ENCODE data around the gene BTBD19. TPM values are rescaled to one million over a fixed set of nuclear protein-coding genes. Genes with fewer than 3 reads are reported as not detected.
"Not testable (repeated sequence)": the region's sequence is repeated elsewhere in the genome, so short reads cannot be mapped to it uniquely, and the experiment has no call there.

The BTBD19 gene
- total RNA-seq, 2 experiments from 2014 or later, result 3.7 to 4.5 TPM

DNA sequence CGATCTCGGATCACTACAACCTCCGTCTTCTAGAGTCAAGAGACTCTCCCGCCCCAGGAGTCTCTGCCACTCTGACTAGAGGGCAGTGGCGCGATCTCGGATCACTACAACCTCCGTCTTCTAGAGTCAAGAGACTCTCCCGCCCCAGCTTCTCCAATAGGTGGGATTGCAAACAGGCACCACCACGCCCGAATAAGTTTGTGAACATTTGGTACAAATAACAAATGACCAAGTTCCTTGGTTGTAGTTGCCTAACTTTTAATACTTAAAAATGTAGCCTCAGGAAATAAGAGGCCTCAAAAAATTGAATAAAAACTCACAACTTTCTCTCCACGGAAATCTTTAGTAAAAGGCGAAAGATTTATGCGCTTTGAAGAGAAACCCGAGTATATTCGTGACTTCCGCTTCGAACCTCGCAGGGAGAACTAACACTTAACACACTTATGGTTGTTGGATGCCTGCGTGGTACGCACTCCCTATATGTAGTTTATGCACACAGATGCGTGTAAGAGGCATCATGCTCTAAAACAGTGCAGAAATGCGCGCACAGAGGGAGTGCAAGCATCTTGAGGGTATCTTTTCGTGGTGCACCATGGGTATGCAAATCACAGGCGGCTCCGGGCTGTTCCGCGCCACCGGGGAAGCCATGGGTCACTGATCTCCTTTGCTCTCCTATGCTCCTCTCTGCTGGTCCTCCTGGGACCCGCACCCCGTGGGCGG is 11.4 kb downstream of the BTBD19 start:
- Mint-ChIP-seq H3K4me3 (peak overlapping the region; percentile 83), H3K9me3 (ENCODE audit: low read depth) (no peaks in the 10 kb centered on the region), H3K36me3 (peaks cover 3% of the 10 kb centered on the region), H3K4me1 (peaks cover 43% of the 10 kb centered on the region), H3K27me3 (no peaks in the 10 kb centered on the region), H3K27ac (peak overlapping the region; percentile 100)
- CTCF ChIA-PET, result interaction anchor here (0.6 to 6.3 kb wide), 20 partner anchors 9 to 192 kb away, joined by 3 to 62 read pairs (median 6); partner anchors contain the start of genes BTBD19, DYNLT4, EIF2B3 and HECTD3
- peak; percentile 95 for DNase-seq
- ATAC-seq, result peak; percentile 90

DNA sequence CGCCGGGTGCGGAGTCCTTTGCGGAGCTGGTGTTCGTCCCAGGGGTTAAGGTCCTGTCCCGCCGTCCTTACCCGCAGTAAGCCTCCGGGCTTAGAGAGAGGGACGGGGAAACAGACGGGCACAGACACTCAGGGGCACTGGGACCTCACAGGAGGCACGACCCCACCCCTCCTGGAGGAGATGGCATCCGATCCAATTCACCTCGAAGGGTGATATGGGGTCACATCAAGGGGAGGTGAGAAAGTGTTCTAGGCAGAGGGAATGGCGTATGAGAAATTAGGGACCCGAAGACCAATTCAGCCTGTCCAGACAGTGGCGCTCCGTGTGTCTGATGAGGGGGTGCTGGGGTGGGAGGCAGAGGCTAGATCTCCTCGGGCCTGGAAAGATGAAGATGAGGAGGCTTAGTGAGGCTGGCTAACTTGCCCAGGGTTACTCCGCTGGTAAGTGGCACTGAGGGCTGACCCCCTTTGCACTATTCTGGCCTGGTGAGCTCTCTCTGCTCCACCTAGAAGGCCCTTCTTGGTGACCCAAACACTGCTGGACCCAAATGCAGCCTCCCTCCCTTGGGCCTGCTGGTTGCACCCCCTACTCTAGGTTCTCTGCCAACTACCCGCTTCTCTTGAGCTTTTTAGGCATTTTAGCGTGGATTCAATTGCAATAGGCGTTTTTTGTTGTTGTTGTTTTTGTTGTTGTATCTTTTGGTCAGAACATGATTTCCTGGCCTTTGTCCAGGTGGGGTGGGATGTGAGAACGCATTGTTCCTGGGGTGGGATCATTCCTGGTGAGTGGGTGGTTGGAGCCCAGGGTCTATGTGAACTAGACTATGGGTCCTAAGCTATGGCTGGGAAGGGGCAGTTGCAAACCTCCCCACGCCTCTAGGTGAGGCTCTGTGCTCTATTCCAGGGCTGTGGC is 12.3 kb downstream of the BTBD19 start:
- H3K36me3 Mint-ChIP-seq, result no peaks in the 10 kb centered on the region
- peak overlapping the region; percentile 83 for H3K4me3 Mint-ChIP-seq
- H3K27ac Mint-ChIP-seq, result peak overlapping the region; percentile 100
- H3K9me3 Mint-ChIP-seq (ENCODE audit: low read depth), result no peaks in the 10 kb centered on the region
- DNase-seq (no peak), ATAC-seq (no peak)
- no peaks in the 10 kb centered on the region for H3K27me3 Mint-ChIP-seq
- H3K4me1 Mint-ChIP-seq, result peaks cover 37% of the 10 kb centered on the region
- CTCF ChIA-PET, result interaction anchor here (0.6 to 6.3 kb wide), 16 partner anchors 10 to 480 kb away, joined by 3 to 62 read pairs (median 4); partner anchors contain the start of genes BTBD19, DYNLT4, EIF2B3 and HECTD3

- ATAC-seq, result no peak
- CTCF ChIA-PET, result interaction anchor here (0.8 to 6.3 kb wide), 15 partner anchors 14 to 479 kb away, joined by 3 to 62 read pairs (median 4); partner anchors contain the start of genes BTBD19, DYNLT4, HECTD3 and PLK3
- Mint-ChIP-seq H3K27ac (no peak overlapping the region), H3K4me3 (peak overlapping the region; percentile 83), H3K9me3 (ENCODE audit: low read depth) (no peaks in the 10 kb centered on the region), H3K36me3 (no peaks in the 10 kb centered on the region), H3K27me3 (no peaks in the 10 kb centered on the region), H3K4me1 (peaks cover 37% of the 10 kb centered on the region)
- no peak for DNase-seq
These were observed 13.0 kb downstream of the BTBD19 start for GRCh38 chr1:44821240-44821715.

DNA sequence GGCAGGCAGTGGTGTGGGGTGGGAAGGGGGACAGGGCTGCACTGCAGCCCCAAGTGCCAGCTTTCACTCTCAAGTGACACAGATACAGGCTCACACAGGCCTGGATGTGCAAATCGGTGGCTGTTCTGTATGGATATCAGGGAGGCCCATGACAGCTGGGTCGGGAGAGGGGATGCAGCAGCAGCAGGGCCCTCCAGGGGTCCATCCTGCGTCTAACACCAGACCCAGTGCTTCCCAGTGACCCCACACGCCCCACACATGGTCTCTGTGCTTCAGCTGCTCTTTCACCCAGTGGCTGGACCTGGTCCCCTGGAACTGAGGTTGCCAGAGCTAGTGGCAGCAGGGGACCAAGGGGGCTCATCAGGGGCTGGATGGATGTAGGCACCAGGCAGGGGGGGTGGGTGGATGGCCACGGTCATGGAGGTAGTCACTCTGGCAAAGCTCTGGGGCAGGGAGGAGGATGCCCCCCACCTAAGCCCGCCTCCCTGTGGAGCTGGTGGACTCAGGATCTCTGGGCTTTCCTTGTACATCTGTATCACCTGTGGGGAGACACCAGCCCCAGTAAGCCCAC is 13.9 kb downstream of the BTBD19 start:
- Mint-ChIP-seq H3K4me1 (peaks cover 37% of the 10 kb centered on the region), H3K9me3 (ENCODE audit: low read depth) (no peaks in the 10 kb centered on the region), H3K4me3 (no peak overlapping the region), H3K27ac (no peak overlapping the region), H3K36me3 (no peaks in the 10 kb centered on the region), H3K27me3 (no peaks in the 10 kb centered on the region)
- CTCF ChIA-PET, result interaction anchor here (1.0 to 6.3 kb wide), 8 partner anchors 14 to 165 kb away, joined by 3 to 62 read pairs (median 10); partner anchors contain the start of genes BTBD19, DYNLT4, PLK3 and RNU5D-1
- DNase-seq, result no peak
- no peak for ATAC-seq

- Mint-ChIP-seq H3K27ac (no peak overlapping the region), H3K36me3 (no peaks in the 10 kb centered on the region), H3K4me1 (peaks cover 32% of the 10 kb centered on the region), H3K27me3 (no peaks in the 10 kb centered on the region), H3K9me3 (ENCODE audit: low read depth) (no peaks in the 10 kb centered on the region), H3K4me3 (no peak overlapping the region)
- DNase-seq, result no peak
- CTCF ChIA-PET, result interaction anchor here (0.7 to 6.3 kb wide), 5 partner anchors 13 to 105 kb away, joined by 3 to 56 read pairs (median 11); partner anchors contain the start of genes BTBD19, DYNLT4, PLK3 and RNU5D-1
- ATAC-seq, result no peak
These were observed 14.7 kb downstream of the BTBD19 start for GRCh38 chr1:44822981-44823451.

GRCh38 chr1:44824392-44824791 is 16.1 kb downstream of the BTBD19 start:
- H3K27me3 Mint-ChIP-seq; H3K4me3 Mint-ChIP-seq; H3K9me3 Mint-ChIP-seq (ENCODE audit: low read depth); H3K27ac Mint-ChIP-seq; DNase-seq; CTCF ChIA-PET; ATAC-seq; H3K36me3 Mint-ChIP-seq: not testable (repeated sequence)
- H3K4me1 Mint-ChIP-seq, result peaks cover 22% of the 10 kb centered on the region

DNA sequence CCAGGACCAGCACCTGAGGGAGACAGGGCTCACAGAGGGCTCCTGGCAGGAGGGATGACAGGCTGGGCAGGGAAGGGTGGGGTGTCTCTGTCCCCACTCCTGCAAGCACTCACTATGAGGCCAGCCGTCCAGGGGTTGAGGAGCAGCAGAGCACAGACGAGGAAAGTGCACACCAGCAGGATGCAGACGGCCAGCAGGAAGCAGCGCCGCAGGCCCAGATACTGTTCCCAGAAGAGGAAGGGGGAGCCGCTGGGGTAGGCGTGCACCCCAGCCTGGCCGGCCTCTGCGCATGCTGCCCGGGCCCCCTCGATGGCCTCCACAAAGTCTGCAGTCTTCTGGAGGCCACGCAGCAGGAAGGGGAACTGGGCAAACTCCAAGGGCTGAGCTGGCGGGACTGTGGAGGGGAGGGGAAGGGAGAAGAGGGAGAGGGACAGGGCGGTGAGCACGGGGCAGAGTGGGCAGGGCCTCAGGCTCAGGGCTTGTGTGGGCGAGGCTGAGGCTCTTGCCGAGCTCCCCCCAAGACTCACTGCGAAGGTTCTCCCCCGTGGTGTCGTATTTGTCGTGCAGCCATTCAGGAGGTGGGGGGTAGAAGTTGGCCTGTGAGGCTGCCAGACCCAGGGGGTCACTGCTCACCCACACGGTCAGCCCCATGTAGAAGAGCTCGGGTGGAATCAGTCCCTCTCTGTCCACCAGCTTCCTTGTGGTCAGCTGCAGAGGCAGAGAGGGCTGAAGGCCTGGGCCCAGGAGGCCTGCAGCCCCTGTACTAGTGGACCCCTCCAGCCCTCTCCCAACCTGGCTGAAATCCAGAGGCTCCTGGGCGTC is 18.3 kb downstream of the BTBD19 start:
- no peaks in the 10 kb centered on the region for H3K9me3 Mint-ChIP-seq (ENCODE audit: low read depth)
- no peak overlapping the region for H3K4me3 Mint-ChIP-seq
- H3K36me3 Mint-ChIP-seq, result no peaks in the 10 kb centered on the region
- no peaks in the 10 kb centered on the region for H3K27me3 Mint-ChIP-seq
- DNase-seq (no peak), ATAC-seq (no peak)
- CTCF ChIA-PET, result interaction anchor here (1.0 to 1.9 kb wide), 4 partner anchors 10 to 95 kb away, joined by 3 to 7 read pairs (median 4); partner anchors contain the start of gene RNU5D-1
- H3K4me1 Mint-ChIP-seq, result peaks cover 6% of the 10 kb centered on the region
- H3K27ac Mint-ChIP-seq, result no peak overlapping the region

- DNase-seq, result no peak
- CTCF ChIA-PET, result interaction anchor here (1.0 to 1.9 kb wide), 3 partner anchors 8 to 96 kb away, joined by 3 to 4 read pairs (median 3); partner anchors contain the start of gene RNU5D-1
- H3K4me3 Mint-ChIP-seq, result no peak overlapping the region
- peaks cover 5% of the 10 kb centered on the region for H3K4me1 Mint-ChIP-seq
- no peak overlapping the region for H3K27ac Mint-ChIP-seq
- no peaks in the 10 kb centered on the region for H3K9me3 Mint-ChIP-seq (ENCODE audit: low read depth)
- ATAC-seq, result no peak
- no peaks in the 10 kb centered on the region for H3K36me3 Mint-ChIP-seq
- no peaks in the 10 kb centered on the region for H3K27me3 Mint-ChIP-seq
These were observed 19.1 kb downstream of the BTBD19 start for GRCh38 chr1:44827197-44828002.

DNA sequence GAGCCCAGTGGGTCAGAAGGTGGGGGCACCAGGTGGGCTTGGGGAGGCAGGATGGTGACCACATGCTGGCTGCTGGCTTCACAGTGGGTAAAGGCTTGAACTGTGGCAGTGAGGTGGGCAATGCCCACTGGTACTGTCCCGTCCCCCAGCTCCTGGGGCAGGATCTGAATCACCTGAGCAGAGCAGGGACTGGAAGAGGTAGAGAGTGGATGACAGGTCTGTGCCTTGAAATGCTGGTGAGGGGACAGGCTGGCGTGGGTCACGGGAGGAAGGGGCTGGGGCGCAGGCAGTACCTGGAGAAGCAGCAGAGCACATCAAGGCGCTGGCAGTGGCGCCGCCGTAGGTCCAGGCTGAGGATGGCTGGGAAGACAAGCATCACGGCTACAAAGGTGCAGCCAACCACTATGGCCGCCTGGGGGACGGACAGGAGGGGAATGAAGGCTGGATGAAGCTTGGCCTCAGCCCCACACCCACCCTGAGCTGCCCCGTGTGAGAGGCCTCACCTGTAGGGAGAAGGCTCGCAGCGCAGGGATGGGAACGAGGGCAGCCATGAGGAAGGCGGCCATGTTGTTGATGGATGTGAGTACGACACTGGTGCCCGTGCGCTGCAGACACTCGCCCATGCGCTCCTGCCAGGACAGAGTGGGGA is 19.8 kb downstream of the BTBD19 start:
- Mint-ChIP-seq H3K27me3 (no peaks in the 10 kb centered on the region), H3K36me3 (no peaks in the 10 kb centered on the region), H3K27ac (no peak overlapping the region), H3K4me1 (no peaks in the 10 kb centered on the region), H3K4me3 (no peak overlapping the region), H3K9me3 (ENCODE audit: low read depth) (no peaks in the 10 kb centered on the region)
- DNase-seq, result no peak
- CTCF ChIA-PET, result interaction anchor here (1.2 kb wide), 1 partner anchor 8 kb away, joined by 3 read pairs; no protein-coding TSS in a partner anchor
- no peak for ATAC-seq

DNA sequence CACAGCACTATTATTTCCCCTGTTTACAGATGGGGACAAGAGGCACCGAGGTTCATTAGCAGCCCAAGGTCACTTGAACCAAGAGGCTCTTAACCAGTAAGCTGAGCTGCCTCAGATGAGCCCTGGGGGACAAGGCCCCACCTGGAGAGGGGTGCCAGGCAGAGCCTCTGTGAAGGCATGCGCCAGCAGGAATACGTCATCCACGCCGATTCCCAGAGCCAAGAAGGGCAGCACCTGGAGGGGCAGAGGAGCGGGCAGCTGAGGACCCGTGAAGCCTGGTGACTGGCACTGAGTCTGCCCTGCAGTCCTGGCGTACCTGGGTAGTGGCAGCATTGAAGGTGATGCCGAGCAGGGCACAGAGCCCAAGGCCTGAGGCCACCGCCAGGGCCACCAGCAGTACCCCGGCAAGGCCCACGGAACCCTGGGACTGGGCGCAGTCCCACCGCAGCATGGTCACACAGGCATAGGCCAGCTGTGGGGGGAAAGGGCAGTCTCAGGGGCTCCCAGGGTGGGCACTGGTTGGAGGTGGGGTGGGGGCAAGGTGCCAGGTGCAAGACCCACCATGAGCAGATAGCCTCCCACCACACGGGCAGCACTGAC is 20.6 kb downstream of the BTBD19 start:
- no peaks in the 10 kb centered on the region for H3K4me1 Mint-ChIP-seq
- no peak overlapping the region for H3K27ac Mint-ChIP-seq
- ATAC-seq, result no peak
- H3K36me3 Mint-ChIP-seq, result no peaks in the 10 kb centered on the region
- H3K4me3 Mint-ChIP-seq, result no peak overlapping the region
- CTCF ChIA-PET, result interaction anchor here (1.4 kb wide), 1 partner anchor 14 kb away, joined by 3 read pairs; the partner anchor contains the start of gene PTCH2
- H3K9me3 Mint-ChIP-seq (ENCODE audit: low read depth), result no peaks in the 10 kb centered on the region
- DNase-seq, result no peak
- no peaks in the 10 kb centered on the region for H3K27me3 Mint-ChIP-seq
